T-helper 17 cell (primary cell): Measurements from ENCODE around the gene NMBR. TPM values are rescaled to one million over a fixed set of nuclear protein-coding genes. Genes with fewer than 3 reads are reported as not detected.
"Not testable (repeated sequence)": the region's sequence is repeated elsewhere in the genome, so short reads cannot be mapped to it uniquely, and the experiment has no call there.

Source experiments
- ATAC-seq: fragments of 150-1000 bp; cut with Tn5 transposase; 2 replicates; pipeline ENCODE4 v1.10.0; 2021; ENCODE audit warnings: mild to moderate bottlenecking, moderate library complexity
- DNase-seq, 3 donors: peaks; one replicate each; pipeline versions ENCODE4 v3.0.0 to v3.0.0-alpha.2; 2020 to 2021
- H3K9me3 ChIP-seq: one replicate; pipeline ENCODE4 v1.7.0; 2013; ENCODE audit warnings: low read length, mild to moderate bottlenecking; ENCODE audit not compliant: control insufficient read depth, poor library complexity, severe bottlenecking
- H3K27ac Mint-ChIP-seq: one replicate; pipeline ENCODE4 v1.8.0; 2022; ENCODE audit warnings: mild to moderate bottlenecking, moderate library complexity, mixed read lengths
- H3K27me3 Mint-ChIP-seq: one replicate; pipeline ENCODE4 v1.8.0; 2022; ENCODE audit warnings: mixed read lengths
- H3K36me3 Mint-ChIP-seq: one replicate; pipeline ENCODE4 v1.8.0; 2022; ENCODE audit warnings: low read depth, mixed read lengths
- H3K4me1 Mint-ChIP-seq: one replicate; pipeline ENCODE4 v1.8.0; 2022; ENCODE audit warnings: mild to moderate bottlenecking, mixed read lengths
- H3K4me3 Mint-ChIP-seq: one replicate; pipeline ENCODE4 v1.8.0; 2022; ENCODE audit warnings: mild to moderate bottlenecking, moderate library complexity, mixed read lengths
- total RNA-seq, 4 donors: library from RNA in 2 of 4; stranded (reverse) in 2 of 4; gene quantifications; one replicate each; pipeline ENCODE4 v1.2.3 and lab custom pipeline; 2022 to 2026

Gene NMBR
- total RNA-seq (not detected), total RNA-seq (lab: John Stamatoyannopoulos, UW) (0 reads per million in 2 donors)

- peak; percentile 97 for ATAC-seq
- peak within 1 kb of the TSS; percentile 95 for H3K4me3 Mint-ChIP-seq
- H3K9me3 ChIP-seq: no peaks in the 10 kb centered on the region
- peaks cover 7% of the 10 kb centered on the region for H3K36me3 Mint-ChIP-seq
- peak within 1 kb of the TSS; percentile 94 for H3K27ac Mint-ChIP-seq
- H3K4me1 Mint-ChIP-seq: peaks cover 50% of the 10 kb centered on the region
- H3K27me3 Mint-ChIP-seq: no peaks in the 10 kb centered on the region
- DNase-seq: peak; percentile 85 to 91 (median 91)
Observed at GRCh38 chr6:142146828-142147662, at the start of gene NMBR, which contains the start of gene VTA1. Gene NMBR, minus strand, starts transcription at chr6:142147122. Its CDS starts 58,464 bp downstream, at chr6:142088658. Gene VTA1, plus strand, starts transcription at chr6:142147263. Its CDS starts 25 bp downstream, at chr6:142147288.

GRCh38 chr6:142195862-142196541 lies 49.1 kb upstream of the NMBR start:
- H3K27ac Mint-ChIP-seq: peak overlapping the region; percentile 85
- DNase-seq: no peak
- H3K4me3 Mint-ChIP-seq: no peak overlapping the region
- H3K36me3 Mint-ChIP-seq: peaks cover 6% of the 10 kb centered on the region
- H3K27me3 Mint-ChIP-seq: no peaks in the 10 kb centered on the region
- no peaks in the 10 kb centered on the region for H3K9me3 ChIP-seq
- no peak for ATAC-seq
- peaks cover 26% of the 10 kb centered on the region for H3K4me1 Mint-ChIP-seq

- no peak overlapping the region for H3K27ac Mint-ChIP-seq
Observed at GRCh38 chr6:142193621-142194020, 46.7 kb upstream of the NMBR start.

GRCh38 chr6:142192343-142192742 lies 45.4 kb upstream of the NMBR start:
- DNase-seq (no peak), ATAC-seq (no peak)
- Mint-ChIP-seq H3K36me3 (peaks cover 5% of the 10 kb centered on the region), H3K4me3 (no peak overlapping the region), H3K27ac (no peak overlapping the region), H3K4me1 (peaks cover 23% of the 10 kb centered on the region), H3K27me3 (no peaks in the 10 kb centered on the region)
- no peaks in the 10 kb centered on the region for H3K9me3 ChIP-seq

More at GRCh38 chr6:142193621-142194020, 46.7 kb upstream of the NMBR start:
- ATAC-seq (no peak), DNase-seq (no peak)
- Mint-ChIP-seq H3K27me3 (no peaks in the 10 kb centered on the region), H3K36me3 (peaks cover 5% of the 10 kb centered on the region), H3K4me1 (peaks cover 23% of the 10 kb centered on the region), H3K4me3 (no peak overlapping the region)
- no peaks in the 10 kb centered on the region for H3K9me3 ChIP-seq

- peaks cover 6% of the 10 kb centered on the region for H3K36me3 Mint-ChIP-seq
- DNase-seq: no peak
- no peaks in the 10 kb centered on the region for H3K9me3 ChIP-seq
- no peak overlapping the region for H3K4me3 Mint-ChIP-seq
- ATAC-seq: no peak
- peaks cover 18% of the 10 kb centered on the region for H3K4me1 Mint-ChIP-seq
- no peak overlapping the region for H3K27ac Mint-ChIP-seq
- no peaks in the 10 kb centered on the region for H3K27me3 Mint-ChIP-seq
Observed at GRCh38 chr6:142189057-142189456, 42.1 kb upstream of the NMBR start.

GRCh38 chr6:142188341-142188740 lies 41.4 kb upstream of the NMBR start:
- not testable (repeated sequence) for H3K36me3 Mint-ChIP-seq, H3K9me3 ChIP-seq, ATAC-seq, H3K4me3 Mint-ChIP-seq, H3K27me3 Mint-ChIP-seq, DNase-seq
- H3K27ac Mint-ChIP-seq: peak overlapping the region; percentile 70
- peaks cover 13% of the 10 kb centered on the region for H3K4me1 Mint-ChIP-seq

GRCh38 chr6:142187209-142187608 lies 40.3 kb upstream of the NMBR start:
- Mint-ChIP-seq H3K36me3 (peaks cover 10% of the 10 kb centered on the region), H3K27ac (peak overlapping the region; percentile 53), H3K27me3 (no peaks in the 10 kb centered on the region), H3K4me1 (peaks cover 15% of the 10 kb centered on the region), H3K4me3 (peak overlapping the region; percentile 3)
- no peak for ATAC-seq
- H3K9me3 ChIP-seq: no peaks in the 10 kb centered on the region
- no peak for DNase-seq

GRCh38 chr6:142185641-142186040 lies 38.7 kb upstream of the NMBR start:
- ATAC-seq (no peak), DNase-seq (no peak)
- H3K4me1 Mint-ChIP-seq: peaks cover 20% of the 10 kb centered on the region
- peak overlapping the region; percentile 53 for H3K27ac Mint-ChIP-seq
- H3K36me3 Mint-ChIP-seq: peaks cover 11% of the 10 kb centered on the region
- H3K4me3 Mint-ChIP-seq: no peak overlapping the region
- no peaks in the 10 kb centered on the region for H3K9me3 ChIP-seq
- H3K27me3 Mint-ChIP-seq: no peaks in the 10 kb centered on the region

GRCh38 chr6:142184307-142184706 lies 37.4 kb upstream of the NMBR start:
- peaks cover 21% of the 10 kb centered on the region for H3K4me1 Mint-ChIP-seq
- ATAC-seq (no peak), DNase-seq (no peak)
- H3K27ac Mint-ChIP-seq: no peak overlapping the region
- H3K36me3 Mint-ChIP-seq: peaks cover 10% of the 10 kb centered on the region
- H3K4me3 Mint-ChIP-seq: no peak overlapping the region
- no peaks in the 10 kb centered on the region for H3K9me3 ChIP-seq
- H3K27me3 Mint-ChIP-seq: no peaks in the 10 kb centered on the region

- DNase-seq (no peak), ATAC-seq (no peak)
- H3K36me3 Mint-ChIP-seq: peaks cover 10% of the 10 kb centered on the region
- no peaks in the 10 kb centered on the region for H3K9me3 ChIP-seq
- peaks cover 21% of the 10 kb centered on the region for H3K4me1 Mint-ChIP-seq
- H3K27me3 Mint-ChIP-seq: no peaks in the 10 kb centered on the region
- no peak overlapping the region for H3K4me3 Mint-ChIP-seq
- no peak overlapping the region for H3K27ac Mint-ChIP-seq
Observed at GRCh38 chr6:142183351-142183750, 36.4 kb upstream of the NMBR start.

- Mint-ChIP-seq H3K36me3 (peaks cover 13% of the 10 kb centered on the region), H3K27ac (no peak overlapping the region), H3K4me3 (no peak overlapping the region), H3K4me1 (peaks cover 20% of the 10 kb centered on the region), H3K27me3 (no peaks in the 10 kb centered on the region)
- ATAC-seq (no peak), DNase-seq (no peak)
- H3K9me3 ChIP-seq: no peaks in the 10 kb centered on the region
Observed at GRCh38 chr6:142182004-142182403, 35.1 kb upstream of the NMBR start.

- H3K36me3 Mint-ChIP-seq: peaks cover 14% of the 10 kb centered on the region
- H3K27ac Mint-ChIP-seq: no peak overlapping the region
Observed at GRCh38 chr6:142178129-142178528, 31.2 kb upstream of the NMBR start.

GRCh38 chr6:142174703-142175102 lies 27.8 kb upstream of the NMBR start:
- no peak overlapping the region for H3K4me3 Mint-ChIP-seq
- peaks cover 15% of the 10 kb centered on the region for H3K36me3 Mint-ChIP-seq
- no peak for ATAC-seq
- no peak for DNase-seq
- H3K27me3 Mint-ChIP-seq: no peaks in the 10 kb centered on the region
- H3K27ac Mint-ChIP-seq: no peak overlapping the region
- no peaks in the 10 kb centered on the region for H3K9me3 ChIP-seq
- peaks cover 6% of the 10 kb centered on the region for H3K4me1 Mint-ChIP-seq

More at GRCh38 chr6:142178129-142178528, 31.2 kb upstream of the NMBR start:
- Mint-ChIP-seq H3K4me3 (no peak overlapping the region), H3K27me3 (no peaks in the 10 kb centered on the region), H3K4me1 (peaks cover 11% of the 10 kb centered on the region)
- DNase-seq: no peak
- no peaks in the 10 kb centered on the region for H3K9me3 ChIP-seq
- ATAC-seq: no peak
